Pons (tissue), 1 donor: ENCODE data around the gene BMPR2.
"Not testable (repeated sequence)": the region's sequence is repeated elsewhere in the genome, so short reads cannot be mapped to it uniquely, and the experiment has no call there.

Experiments used
- DNase-seq: peaks from one replicate; pipeline ENCODE4 v3.0.0-alpha.2; 2016; ENCODE audit warnings: low spot score

The BMPR2 gene

DNA sequence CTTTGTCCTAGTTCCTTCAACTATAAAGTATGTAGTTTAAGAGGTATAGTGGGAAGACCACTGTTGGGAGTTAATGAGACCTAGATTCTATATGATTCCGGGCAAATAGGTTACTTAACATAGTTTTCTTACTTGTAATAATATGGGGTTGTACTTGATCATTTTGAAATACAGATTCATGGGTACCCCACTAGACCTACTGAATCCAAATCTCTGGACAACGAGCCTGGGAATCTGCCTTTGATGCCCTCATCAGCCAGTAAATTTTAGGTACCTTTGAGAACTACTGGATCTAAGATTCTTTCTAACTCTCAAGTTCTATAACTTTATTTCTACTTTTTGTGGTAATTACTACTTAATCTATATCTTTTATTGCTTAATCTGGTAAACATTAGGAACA is 6.6 kb downstream of the BMPR2 start:
- no peak for DNase-seq

DNA sequence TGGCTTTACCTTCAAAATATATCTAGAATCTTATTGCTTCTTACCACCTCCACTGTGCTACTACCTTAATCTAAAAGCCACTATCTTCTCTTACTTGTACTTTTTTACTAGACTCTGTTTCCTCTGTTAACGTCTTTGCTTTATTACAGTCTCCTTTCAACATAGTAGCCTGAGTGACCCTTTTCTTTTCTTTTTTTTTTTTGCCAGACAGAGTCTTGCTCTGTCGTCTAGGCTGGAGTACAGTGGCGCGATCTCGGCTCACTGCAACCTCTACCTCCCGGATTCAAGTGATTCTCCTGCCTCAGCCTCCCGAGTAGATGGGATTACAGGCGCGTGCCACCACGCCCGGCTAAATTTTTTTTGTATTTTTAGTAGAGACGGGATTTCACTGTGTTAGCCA is 10.4 kb downstream of the BMPR2 start:
- DNase-seq: not testable (repeated sequence)

DNA sequence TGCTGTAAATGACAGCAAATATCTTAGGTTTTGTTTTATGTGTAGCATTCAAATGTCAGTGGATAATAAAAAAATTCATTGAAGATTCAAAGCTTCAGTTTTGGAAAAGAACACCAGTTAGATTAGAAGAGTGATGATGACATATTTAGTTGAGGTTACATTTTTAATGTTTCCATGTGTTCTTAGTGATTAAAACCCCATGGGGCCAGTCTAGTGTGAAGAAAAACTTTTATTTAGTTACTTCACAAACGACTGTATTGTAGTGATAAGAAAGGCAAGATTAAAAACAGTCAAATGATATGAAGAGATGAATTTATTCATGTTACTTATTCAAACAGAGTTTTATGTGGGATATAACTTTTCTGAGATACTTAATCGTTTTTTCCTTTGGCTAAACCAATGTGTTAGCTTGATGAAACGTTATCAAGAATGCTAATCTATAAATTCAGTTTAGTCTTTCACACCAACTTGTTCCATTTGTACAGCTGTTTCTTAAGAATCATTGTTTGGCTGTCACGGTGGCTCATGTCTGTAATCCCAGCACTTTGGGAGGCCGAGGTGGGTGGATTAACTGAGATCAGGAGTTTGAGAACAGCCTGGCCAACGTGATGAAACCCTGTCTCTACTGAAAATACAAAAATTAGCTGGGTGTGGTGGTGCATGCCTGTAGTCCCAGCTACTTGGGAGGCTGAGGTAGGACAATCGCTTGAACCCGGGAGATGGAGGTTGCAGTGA is 11.6 kb downstream of the BMPR2 start:
- no peak for DNase-seq

DNA sequence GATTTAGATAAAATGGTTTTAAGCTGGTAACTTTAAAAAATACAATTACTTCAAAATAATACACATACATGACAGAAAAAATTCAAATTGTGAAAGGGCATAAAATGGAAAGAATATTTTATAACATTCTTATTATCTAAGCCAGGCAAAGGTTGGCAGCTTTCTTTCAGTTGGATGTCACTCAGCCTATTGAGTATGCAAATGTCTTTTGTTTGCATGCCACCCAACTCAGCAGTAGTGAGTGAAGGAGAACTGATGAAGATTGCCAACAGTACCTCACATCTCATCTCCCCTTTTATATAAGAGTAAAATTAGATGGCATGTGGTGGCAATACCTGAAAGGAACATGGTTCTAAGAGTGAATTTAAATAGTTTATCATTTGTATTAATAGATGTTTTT is 24.8 kb downstream of the BMPR2 start:
- no peak for DNase-seq

DNA sequence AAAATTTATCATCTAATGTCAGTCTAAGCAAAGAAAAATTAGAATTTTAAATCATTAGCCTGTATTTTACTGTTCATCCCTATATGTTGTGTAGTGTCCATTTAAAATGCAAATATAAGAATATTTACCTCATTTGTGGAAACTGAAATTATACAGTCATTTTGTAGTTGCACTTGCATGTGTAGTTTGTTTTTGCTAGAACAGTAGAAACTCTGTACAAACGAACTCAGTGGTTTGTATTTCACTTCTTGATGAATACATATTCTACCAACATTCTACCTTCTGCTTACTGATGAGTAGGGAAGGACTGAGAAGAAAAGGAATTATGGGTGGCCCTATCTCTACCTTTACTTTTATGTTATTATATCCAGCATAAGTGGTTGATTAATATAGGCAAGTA is 29.7 kb downstream of the BMPR2 start:
- DNase-seq: no peak

DNA sequence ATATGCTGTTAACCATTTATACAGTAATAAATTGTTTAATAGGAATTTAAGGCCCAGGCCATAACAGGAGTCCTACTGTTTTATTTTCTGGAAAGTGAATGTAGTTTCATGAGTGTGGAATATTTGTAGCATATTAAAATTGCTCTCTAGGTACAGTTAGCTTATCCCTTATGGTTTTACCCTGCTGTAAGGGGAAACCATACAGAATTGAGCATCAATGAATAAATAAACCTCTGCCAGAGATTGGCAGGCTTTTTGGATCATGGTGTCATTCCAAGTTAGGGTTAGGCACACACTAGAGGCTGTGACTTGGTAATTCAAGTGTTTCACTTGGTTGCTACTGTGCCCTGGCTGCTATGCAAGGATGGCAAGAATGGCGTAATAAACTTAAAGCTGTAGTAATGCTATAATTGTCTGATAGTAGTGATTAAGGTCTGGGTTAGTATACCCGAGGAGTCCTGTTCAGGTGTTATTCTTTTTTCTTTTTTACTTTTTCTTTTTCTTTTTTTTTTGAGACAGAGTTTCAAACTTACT is 30.4 kb downstream of the BMPR2 start:
- no peak for DNase-seq

DNA sequence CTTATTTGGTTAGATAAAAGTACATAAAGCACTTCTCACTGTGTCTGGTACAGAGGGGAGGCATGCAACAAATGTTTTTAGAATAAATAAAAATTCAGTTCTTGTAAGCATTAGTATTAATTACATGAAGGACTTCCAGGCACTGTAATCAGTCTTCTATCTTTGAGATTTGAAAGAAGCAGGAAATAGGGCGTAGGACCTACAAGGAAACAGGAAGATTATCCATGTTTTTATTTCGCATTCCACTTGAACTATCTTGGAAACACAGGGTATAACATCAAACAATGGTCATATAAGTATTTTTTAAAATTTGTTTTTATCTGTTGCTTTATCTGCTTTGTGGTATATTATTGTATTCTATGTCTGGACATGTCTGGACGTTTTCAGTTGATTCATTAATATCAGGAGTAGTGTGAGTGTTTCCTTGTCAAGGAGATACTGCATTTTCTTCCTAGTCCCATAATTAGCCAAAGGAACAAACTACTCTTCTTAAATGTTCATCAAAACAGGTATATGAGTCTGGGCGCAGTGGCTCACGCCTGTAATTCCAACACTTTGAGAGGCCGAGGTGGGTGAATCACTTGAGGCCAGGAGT is 32.5 kb downstream of the BMPR2 start:
- no peak for DNase-seq

DNA sequence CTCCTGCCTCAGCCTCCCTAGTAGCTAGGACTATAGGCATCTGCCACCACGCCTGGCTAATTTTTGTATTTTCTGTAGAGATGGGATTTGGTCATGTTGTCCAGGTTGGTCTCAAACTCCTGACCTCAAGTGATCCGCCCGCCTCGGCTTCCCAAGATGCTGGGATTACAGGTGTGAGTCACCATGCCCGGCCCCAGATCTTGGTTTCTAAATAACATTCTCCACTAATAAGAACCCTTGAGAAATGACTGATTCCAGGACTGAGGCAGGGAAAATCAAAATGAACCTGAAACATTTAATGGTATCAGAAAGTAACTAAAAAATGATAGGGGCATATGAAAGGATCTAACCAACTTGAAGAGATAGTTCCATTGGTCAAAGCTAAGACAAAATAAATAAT is 34.0 kb downstream of the BMPR2 start:
- DNase-seq: no peak

DNA sequence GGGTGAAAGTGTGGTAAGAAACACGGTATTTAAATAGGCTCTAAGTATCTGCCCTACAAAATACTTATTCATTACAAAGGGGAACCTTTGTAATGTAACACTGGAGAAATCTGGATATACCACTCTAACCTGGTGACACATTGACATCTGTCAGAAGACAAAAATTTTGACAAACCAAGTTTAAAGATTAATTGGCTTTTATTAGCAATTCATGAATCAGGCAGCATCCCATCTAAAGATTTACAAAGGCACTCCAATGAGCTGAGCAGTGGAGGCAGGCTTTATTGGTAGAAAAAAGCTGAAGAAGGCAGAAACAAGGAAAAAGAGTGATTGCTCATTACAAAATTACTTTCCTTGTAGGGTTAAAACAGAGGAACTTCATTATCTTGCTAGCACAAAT is 35.0 kb downstream of the BMPR2 start:
- no peak for DNase-seq

DNA sequence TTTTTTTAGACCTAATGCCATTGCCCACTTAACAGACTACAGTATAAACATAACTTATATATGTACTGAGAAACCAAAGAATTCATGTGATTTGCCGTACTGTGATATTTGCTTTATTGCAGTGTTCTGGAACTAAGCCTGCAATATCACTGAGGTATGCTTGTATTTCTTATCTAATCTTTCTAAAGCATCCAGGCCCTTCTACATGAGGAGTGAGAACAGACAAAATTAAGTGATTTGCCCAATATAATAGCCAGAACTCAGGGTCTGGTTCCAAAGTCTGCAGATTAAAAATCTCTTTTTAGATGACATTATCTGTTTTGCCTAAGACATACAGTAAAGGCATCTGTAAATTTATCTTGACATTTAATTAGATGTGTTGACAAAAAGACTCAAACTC is 41.9 kb downstream of the BMPR2 start:
- no peak for DNase-seq

DNA sequence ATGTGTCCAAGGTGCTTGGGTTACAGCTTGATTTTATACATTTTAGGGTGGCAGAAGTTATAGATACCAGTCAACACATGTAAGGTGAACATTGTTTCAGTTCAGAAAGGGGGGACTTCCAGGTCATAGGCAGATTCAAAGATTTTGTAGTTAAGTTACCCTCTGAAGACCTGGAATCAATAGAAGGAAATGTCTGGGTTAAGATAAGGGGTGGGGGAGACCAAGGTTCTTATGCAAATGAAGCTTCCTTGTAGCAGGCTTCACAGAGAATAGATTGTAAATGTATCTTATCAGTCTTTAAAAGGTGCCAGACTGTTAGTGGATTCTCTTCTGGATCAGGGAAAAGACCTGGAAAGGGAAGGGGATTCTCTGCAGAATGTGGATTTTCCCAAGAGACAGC is 42.4 kb downstream of the BMPR2 start:
- DNase-seq: no peak

DNA sequence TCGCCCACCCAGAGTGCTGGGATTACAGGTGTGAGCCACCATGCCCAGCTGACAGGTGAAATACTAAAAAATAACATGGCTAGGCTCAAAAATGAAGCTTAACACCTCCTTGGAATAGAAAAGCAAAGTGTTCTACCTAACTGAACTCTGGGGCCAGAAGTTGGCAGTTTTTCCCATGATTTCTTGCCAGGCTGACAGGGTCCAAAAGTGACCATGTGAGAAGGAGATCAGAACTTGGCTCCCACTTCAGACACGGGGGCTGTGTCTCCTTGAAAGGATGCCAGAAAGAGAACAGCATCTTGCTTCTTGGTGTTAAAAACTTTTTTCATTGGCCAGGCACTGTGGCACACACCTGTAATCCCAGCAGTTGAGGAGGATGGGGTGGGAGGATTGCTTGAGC is 47.0 kb downstream of the BMPR2 start:
- DNase-seq: peak; percentile 20

DNA sequence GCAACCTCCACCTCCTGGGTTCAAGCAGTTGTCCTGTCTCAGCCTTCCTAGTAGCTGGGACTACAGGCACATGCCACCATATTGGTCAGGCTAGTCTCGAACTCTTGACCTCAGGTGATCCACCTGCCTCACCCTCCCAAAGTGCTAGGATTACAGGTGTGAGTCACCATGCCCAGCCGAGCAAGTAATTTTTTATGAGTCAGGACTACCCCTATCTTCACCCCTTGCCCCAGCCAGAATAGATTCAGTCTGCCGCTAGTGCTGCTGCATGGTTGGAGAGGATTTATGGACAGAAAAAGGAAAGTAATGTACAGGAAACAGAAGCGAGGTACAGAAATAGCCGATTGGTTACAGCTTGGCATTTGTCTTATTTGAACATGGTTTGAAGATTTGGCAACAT is 48.9 kb downstream of the BMPR2 start:
- DNase-seq: no peak

DNA sequence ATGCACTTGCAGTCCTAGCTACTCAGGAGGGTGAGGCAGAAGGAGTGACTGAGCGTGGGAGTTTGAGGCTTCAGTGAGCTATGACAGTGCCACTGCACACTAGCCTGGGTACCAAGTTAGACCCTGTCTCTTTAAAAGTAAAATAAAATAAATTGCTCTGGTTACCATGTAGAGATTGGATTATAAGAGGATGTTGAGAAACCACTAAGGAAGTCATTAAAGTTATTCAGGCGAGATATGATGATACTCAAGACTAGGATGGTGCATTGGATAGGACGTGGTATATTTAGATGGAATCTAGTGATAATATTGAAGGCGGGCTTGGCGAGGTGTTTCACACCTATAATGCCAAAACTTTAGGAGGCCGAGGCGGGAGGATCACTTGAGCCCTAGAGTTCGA is 50.6 kb downstream of the BMPR2 start:
- DNase-seq: no peak

DNA sequence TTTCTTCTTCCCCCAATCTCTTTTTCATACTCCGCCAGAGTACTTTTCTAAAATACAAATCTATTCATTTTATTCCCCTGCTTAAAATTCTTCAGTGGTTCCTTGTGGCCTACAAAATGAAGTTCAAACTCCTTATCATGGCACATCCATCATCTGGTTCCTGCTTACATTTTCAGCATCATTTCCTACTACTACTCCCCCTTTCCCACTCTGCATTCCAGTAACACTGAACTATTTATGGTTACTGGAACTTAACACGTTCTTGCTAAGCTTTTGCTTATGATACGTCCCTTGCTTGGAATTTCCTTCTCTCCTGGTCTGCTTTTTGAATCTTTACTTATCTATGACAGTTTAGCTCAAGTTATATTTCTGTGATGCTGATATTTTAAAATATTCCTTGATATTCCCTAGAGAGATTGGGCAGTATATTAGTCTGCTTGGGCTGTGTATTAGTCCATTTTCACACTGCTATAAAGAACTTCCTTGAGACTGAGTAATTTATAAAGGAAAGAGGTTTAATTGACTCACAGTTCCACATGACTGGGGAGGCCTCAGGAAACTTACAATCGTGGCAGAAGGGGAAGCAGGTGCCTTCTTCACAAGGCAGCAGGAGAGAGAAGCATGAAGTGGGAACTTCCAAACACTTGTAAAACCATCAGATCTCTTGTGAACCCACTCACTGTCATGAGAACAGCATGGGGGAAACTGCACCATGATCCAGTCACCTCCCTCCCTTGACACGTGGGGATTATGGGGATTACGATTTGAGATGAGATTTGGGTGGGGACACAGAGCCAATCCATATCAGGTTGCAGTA is 53.2 kb downstream of the BMPR2 start:
- no peak for DNase-seq

DNA sequence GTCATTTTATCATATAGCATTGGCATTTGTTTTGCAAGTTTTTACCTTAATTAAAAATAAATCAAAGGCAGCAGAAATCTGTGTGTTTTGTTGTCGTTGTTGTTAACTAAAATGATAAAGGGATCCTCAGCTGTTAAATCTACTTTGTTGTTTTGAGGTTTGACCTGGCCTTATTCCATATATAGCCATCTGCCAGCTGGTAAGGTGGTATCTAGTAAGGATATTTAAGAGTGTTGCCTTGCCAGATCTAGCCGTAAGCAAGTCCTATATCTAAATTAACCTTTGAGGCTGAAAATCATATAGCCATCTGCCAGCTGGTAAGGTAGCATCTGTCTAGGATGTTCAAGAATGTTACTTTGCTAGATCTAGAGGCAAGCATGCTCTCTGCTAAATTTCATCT is 56.6 kb downstream of the BMPR2 start:
- DNase-seq: no peak

DNA sequence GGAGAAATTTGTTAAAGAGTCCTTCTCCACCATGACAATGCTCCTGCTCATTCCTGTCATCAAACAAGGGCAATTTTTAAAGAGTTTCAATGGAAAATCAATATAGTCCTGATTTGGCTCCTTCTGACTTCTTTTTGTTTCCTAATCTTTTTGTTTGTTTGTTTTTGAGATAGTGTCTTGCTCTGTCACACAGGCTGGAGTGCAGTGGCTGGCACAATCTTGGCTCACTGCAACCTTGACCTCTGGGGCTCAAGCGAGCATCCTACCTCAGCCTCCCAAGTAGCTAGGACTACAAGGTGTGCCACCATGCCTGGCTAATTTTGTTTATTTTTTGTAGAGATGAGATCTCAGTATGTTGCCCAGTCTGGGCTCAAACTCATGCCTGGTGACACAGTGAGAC is 58.3 kb downstream of the BMPR2 start:
- no peak for DNase-seq

DNA sequence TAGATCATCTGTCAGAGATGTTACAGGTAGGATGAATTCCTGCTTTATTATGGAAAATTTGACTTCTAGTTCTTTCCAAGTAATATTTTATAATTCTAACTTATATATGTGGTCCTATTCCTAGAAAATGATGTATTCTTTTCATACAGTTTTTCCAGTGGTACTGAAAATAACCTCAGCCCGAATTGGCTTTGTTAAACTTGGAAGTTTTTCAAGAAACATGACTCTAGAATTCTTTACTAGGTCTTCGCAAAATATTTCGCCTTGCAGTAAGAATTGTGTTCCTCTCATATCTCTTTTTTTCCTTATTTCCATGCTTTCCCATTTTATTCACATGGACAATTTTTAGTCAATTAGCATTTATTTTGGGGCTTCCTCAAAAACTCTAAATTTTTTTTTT is 60.5 kb downstream of the BMPR2 start:
- DNase-seq: no peak

DNA sequence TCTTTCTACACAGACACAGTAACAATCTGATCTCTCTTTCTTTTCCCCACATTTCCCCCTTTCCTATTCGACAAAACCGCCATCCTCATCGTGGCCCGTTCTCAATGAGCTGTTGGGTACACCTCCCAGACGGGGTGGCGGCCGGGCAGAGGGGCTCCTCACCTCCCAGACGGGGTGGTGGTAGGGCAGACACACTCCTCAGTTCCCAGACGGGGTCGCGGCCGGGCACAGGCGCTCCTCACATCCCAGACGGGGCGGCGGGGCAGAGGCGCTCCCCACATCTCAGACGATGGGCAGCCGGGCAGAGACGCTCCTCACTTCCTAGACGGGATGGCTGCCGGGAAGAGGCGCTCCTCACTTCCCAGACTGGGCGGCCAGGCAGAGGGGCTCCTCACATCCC is 64.0 kb downstream of the BMPR2 start:
- not testable (repeated sequence) for DNase-seq

DNA sequence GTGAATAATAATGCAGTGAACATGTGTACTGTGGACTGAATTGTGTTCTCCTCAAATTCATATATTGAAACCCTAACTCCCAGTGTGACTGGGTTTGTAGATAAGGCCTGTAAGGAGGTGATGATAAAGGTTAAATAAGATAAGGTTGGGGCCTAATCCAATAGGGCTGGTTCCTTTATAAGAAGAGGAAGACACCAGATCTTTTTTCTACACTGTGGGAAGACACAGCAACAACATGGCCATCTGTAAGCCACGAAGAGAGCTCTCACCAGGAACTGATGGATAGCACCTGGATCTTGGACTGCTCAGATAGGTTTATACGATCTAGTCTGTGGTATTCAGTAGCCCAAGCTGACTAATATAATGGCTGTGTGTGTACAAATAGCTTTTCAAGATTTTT is 66.8 kb downstream of the BMPR2 start:
- no peak for DNase-seq

DNA sequence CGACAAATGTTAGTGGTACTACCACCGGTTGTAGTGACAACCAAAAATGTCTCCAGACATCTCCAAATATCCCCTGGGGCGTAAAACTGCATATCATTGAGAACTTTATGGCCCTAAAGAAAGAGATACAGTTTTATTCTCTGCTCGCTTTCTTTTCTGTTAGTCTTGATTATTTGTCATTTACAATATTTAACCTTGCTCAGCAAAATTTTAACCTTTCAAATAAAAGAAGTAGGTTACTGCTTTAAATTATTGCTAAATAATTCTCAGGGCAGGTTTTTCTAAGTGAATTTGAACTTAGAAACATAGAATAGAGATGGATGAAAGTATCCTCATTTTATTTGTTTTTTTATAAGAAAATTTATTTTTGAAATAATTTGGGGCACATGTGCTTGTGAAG is 67.9 kb downstream of the BMPR2 start:
- DNase-seq: no peak

DNA sequence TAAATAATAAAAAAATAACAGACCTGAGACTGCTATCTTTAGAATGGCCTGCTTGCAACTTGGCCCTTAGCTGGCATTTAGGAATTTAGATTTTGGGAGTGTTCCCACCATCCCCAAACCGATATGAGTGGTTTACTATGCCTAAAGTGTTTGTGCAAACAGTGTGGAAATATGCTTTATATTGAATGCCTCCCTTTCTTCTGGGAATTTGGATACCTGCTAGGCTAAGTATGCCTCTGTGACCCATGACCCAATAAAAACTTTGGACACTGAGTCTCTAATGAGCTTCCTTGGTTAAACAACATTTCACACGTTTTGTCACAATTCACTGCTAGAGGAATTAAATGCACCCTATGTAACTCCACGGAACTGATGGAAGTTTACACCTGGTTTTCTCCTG is 73.2 kb downstream of the BMPR2 start:
- DNase-seq: no peak

DNA sequence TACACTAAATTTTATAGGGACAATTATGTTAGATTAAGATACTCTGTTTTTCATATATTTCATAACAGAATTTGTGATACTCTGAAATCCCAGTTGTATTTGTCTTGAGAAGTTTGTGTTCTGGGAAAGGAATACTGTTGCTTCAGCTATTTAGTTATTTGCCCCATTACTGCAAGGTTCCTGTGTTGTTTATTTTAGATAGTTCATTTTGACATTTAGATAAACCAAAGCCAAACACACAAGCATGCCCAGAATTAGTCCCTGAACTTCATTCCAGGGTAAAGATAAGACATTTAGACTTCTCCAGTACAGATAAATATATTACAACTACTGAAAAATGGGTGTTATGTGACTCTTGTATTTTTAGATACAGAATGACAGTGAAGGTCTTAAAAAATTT is 74.7 kb downstream of the BMPR2 start:
- DNase-seq: no peak
